NB4 (cell line): Measurements from ENCODE around the gene IRF1.

Experiments
- POLR2A ChIP-seq: IDR thresholded peaks from 2 replicates; pipeline ENCODE4 v1.6.1; 2011; ENCODE audit warnings: mild to moderate bottlenecking; ENCODE audit not compliant: insufficient read length; ENCODE audit errors: extremely low read depth
- TF ChIP-seq, protein P1 (sequence below): IDR thresholded peaks from 2 replicates; pipeline ENCODE4 v1.6.1; 2011; ENCODE audit warnings: low read depth, low read length
- TF ChIP-seq, protein P2 (sequence below): IDR thresholded peaks from one replicate; pipeline ENCODE4 v1.5.1; 2012; ENCODE audit warnings: low read depth, low read length

DNA sequence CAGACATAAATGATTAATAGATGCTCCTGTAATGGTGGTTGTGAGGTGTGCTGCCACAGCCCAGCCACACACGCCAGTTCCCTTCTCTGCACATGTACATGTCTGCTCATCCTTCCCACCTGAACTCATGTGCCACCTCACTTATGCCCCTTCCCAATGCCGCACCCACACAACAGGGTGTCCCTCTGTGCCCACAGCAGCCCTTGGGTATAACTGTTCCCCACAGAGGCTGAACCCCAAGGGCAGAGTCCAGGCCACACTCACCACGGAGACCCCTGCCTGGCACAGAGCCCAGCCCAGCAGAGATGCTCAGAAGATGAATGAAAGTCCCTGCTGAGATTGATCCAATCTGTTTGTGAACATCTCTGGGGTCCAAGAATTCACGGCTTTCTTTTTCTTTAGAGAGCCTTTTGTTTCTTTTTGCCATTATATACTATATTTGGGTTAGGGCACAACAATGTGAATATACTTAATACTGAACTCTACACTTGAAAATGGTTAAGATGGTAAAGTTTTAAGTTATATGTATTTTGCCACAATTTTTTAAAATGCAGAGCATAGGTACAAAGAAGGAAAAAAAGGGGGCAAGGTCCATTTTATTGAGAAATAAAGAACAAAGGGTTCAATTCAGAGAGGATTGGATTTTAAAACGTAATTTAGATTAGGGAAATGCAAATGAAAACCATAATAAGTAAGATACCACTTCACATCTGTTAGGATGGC lies 29.6 kb downstream of the IRF1 start:
- TF ChIP-seq, protein P1, sequence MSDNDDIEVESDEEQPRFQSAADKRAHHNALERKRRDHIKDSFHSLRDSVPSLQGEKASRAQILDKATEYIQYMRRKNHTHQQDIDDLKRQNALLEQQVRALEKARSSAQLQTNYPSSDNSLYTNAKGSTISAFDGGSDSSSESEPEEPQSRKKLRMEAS: no peak
- no peak for TF ChIP-seq POLR2A
- TF ChIP-seq, protein P2, sequence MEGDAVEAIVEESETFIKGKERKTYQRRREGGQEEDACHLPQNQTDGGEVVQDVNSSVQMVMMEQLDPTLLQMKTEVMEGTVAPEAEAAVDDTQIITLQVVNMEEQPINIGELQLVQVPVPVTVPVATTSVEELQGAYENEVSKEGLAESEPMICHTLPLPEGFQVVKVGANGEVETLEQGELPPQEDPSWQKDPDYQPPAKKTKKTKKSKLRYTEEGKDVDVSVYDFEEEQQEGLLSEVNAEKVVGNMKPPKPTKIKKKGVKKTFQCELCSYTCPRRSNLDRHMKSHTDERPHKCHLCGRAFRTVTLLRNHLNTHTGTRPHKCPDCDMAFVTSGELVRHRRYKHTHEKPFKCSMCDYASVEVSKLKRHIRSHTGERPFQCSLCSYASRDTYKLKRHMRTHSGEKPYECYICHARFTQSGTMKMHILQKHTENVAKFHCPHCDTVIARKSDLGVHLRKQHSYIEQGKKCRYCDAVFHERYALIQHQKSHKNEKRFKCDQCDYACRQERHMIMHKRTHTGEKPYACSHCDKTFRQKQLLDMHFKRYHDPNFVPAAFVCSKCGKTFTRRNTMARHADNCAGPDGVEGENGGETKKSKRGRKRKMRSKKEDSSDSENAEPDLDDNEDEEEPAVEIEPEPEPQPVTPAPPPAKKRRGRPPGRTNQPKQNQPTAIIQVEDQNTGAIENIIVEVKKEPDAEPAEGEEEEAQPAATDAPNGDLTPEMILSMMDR: no peak
